SK-N-SH treated with all-trans-retinoic acid at 6 μM for 48 hours (cell line): Measurements from ENCODE around the gene TMOD4.
A peak's percentile ranks its signal among the peaks of the same experiment; 100 is the strongest.

Source experiments
- ATAC-seq: fragments of 200-7000 bp; cut with Tn5 transposase; 3 replicates; pipeline ENCODE4 v1.9.1; 2020; ENCODE audit warnings: mild to moderate bottlenecking, moderate library complexity
- ARNTL ChIP-seq: fragments of 450-650 bp; formaldehyde crosslinking; IDR thresholded peaks from 2 replicates; pipeline ENCODE4 v1.5.0; 2020; ENCODE audit warnings: low read depth, mild to moderate bottlenecking, moderate library complexity, borderline replicate concordance
- BACH2 ChIP-seq: fragments of 250-450 bp; sonication (Bioruptor Pico); IDR thresholded peaks from 2 replicates; pipeline ENCODE4 v1.9.0; 2021; ENCODE audit warnings: mild to moderate bottlenecking, borderline replicate concordance
- CREB5 ChIP-seq: fragments of 250-450 bp; sonication (Bioruptor Pico); IDR thresholded peaks from 2 replicates; pipeline ENCODE4 v1.5.1; 2020; ENCODE audit warnings: low read depth, mild to moderate bottlenecking, moderate library complexity
- CSDC2 ChIP-seq: fragments of 250-450 bp; sonication (Bioruptor Pico); IDR thresholded peaks from 2 replicates; pipeline ENCODE4 v1.5.0; 2020; ENCODE audit warnings: mild to moderate bottlenecking, moderate library complexity
- CSRNP3 ChIP-seq: fragments of 250-450 bp; sonication (Bioruptor Pico); IDR thresholded peaks from 2 replicates; pipeline ENCODE4 v1.5.1; 2021; ENCODE audit warnings: mild to moderate bottlenecking, moderate library complexity
- ESRRG ChIP-seq: fragments of 250-450 bp; sonication (Bioruptor Pico); IDR thresholded peaks from 2 replicates; pipeline ENCODE4 v1.6.1; 2021; ENCODE audit warnings: mild to moderate bottlenecking
- GLIS3 ChIP-seq: fragments of 250-450 bp; sonication (Bioruptor Pico); IDR thresholded peaks from 2 replicates; pipeline ENCODE4 v1.5.0; 2020; ENCODE audit warnings: mild to moderate bottlenecking, moderate library complexity
- ISL1 ChIP-seq: fragments of 250-450 bp; sonication (Bioruptor Pico); IDR thresholded peaks from 2 replicates; pipeline ENCODE4 v2.1.2; 2022; ENCODE audit warnings: mild to moderate bottlenecking, moderate library complexity
- OSR1 ChIP-seq: fragments of 250-450 bp; sonication (Bioruptor Pico); IDR thresholded peaks from 2 replicates; pipeline ENCODE4 v1.8.0; 2022; ENCODE audit warnings: moderate library complexity, mild to moderate bottlenecking, inconsistent platforms
- POU6F1 ChIP-seq: fragments of 250-450 bp; sonication (Bioruptor Pico); IDR thresholded peaks from 2 replicates; pipeline ENCODE4 v1.8.0; 2021; ENCODE audit warnings: low read depth, mild to moderate bottlenecking, moderate library complexity, borderline replicate concordance
- PPARA ChIP-seq: fragments of 250-450 bp; sonication (Bioruptor Pico); IDR thresholded peaks from 2 replicates; pipeline ENCODE4 v1.5.0; 2020; ENCODE audit warnings: mild to moderate bottlenecking, borderline replicate concordance
- RARB ChIP-seq: fragments of 250-450 bp; sonication (Bioruptor Pico); IDR thresholded peaks from 2 replicates; pipeline ENCODE4 v1.8.0; 2021; ENCODE audit warnings: mild to moderate bottlenecking, moderate library complexity
- SNAI2 ChIP-seq: fragments of 250-450 bp; sonication (Bioruptor Pico); IDR thresholded peaks from 2 replicates; pipeline ENCODE4 v1.5.0; 2020; ENCODE audit warnings: mild to moderate bottlenecking, moderate library complexity
- TCF4 ChIP-seq: fragments of 250-450 bp; sonication (Bioruptor Pico); IDR thresholded peaks from 2 replicates; pipeline ENCODE4 v1.8.0; 2021; ENCODE audit warnings: mild to moderate bottlenecking, moderate library complexity, borderline replicate concordance
- TOX ChIP-seq: fragments of 250-450 bp; sonication (Bioruptor Pico); IDR thresholded peaks from 2 replicates; pipeline ENCODE4 v1.8.0; 2021; ENCODE audit warnings: mild to moderate bottlenecking, moderate library complexity, borderline replicate concordance
- ZC3H10 ChIP-seq: fragments of 250-450 bp; sonication (Bioruptor Pico); IDR thresholded peaks from 2 replicates; pipeline ENCODE4 v1.5.1; 2021; ENCODE audit warnings: mild to moderate bottlenecking, moderate library complexity
- ZFP3 ChIP-seq: fragments of 250-450 bp; sonication (Bioruptor Pico); IDR thresholded peaks from 2 replicates; pipeline ENCODE4 v1.5.0; 2020; ENCODE audit warnings: mild to moderate bottlenecking, moderate library complexity
- ZFP30 ChIP-seq: fragments of 450-650 bp; formaldehyde crosslinking; IDR thresholded peaks from 2 replicates; pipeline ENCODE4 v1.5.0; 2022; ENCODE audit warnings: mild to moderate bottlenecking, moderate library complexity
- ZNF565 ChIP-seq: fragments of 450-650 bp; formaldehyde crosslinking; conservative IDR thresholded peaks from 2 replicates; pipeline ENCODE4 v1.5.0; 2020; ENCODE audit warnings: low read depth, mild to moderate bottlenecking, moderate library complexity
- ZNF70 ChIP-seq: fragments of 450-650 bp; formaldehyde crosslinking; IDR thresholded peaks from 2 replicates; pipeline ENCODE4 v1.5.0; 2020; ENCODE audit warnings: mild to moderate bottlenecking, moderate library complexity
- ZNF8 ChIP-seq: fragments of 450-650 bp; formaldehyde crosslinking; IDR thresholded peaks from 2 replicates; pipeline ENCODE4 v1.5.0; 2020; ENCODE audit warnings: mild to moderate bottlenecking, moderate library complexity
- TF ChIP-seq, protein P1 (sequence below): fragments of 250-450 bp; sonication (Bioruptor Pico); IDR thresholded peaks from 2 replicates; pipeline ENCODE4 v1.5.0; 2020; ENCODE audit warnings: mild to moderate bottlenecking, moderate library complexity
- TF ChIP-seq, protein P2 (sequence below): fragments of 250-450 bp; sonication (Bioruptor Pico); IDR thresholded peaks from 2 replicates; pipeline ENCODE4 v1.8.0; 2020; ENCODE audit warnings: mild to moderate bottlenecking, moderate library complexity, borderline replicate concordance

TMOD4 gene

DNA sequence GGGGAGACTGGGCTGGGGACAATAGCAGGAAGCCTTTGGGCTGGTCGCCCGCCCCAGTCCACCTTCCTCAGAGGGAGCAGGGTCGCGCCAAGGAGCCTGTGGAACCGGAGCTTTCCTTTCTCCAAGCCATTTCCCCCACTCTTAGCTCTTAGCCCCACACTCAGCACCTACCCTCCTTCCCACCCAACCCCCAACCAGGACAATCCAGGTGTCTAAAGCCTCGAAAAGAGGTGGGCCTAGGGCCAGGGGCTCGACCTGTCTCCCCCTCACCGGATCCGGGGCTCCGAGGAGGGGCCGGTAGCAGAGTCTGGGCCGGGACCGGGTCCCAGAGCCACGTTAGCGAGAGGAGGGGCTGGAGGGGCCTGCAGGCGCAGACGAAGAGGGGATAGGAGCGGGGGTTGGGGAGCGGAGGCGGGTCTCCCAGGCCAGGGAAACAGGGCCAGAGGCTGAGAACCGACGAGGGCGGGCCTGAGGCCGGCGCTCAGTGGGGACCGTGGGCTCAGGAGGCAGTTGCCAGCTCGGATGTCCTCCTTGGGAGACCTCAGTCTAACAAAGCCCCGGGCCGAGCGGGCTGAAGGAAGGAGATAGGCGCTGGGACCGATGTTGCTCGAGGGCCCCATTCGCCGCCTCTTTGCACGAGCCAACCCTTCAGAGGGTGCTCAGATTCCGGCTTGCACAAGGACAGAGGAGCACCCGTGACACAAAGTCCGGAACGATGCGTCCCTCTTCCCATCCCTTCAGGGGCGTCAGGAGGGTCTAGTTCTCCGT is 30.3 kb downstream of the TMOD4 start:
- peak; percentile 34 for ATAC-seq
- TF ChIP-seq TOX (CRISPR knock-in tag) (no peak), ZNF565 (CRISPR knock-in tag) (no peak), ZNF70 (CRISPR knock-in tag) (no peak), OSR1 (CRISPR knock-in tag) (no peak), CSDC2 (no peak), ESRRG (CRISPR knock-in tag) (no peak), BACH2 (CRISPR knock-in tag) (no peak), GLIS3 (CRISPR knock-in tag) (no peak), ZC3H10 (CRISPR knock-in tag) (no peak), ZNF8 (CRISPR knock-in tag) (no peak), ARNTL (CRISPR knock-in tag) (no peak), ISL1 (CRISPR knock-in tag) (no peak), TCF4 (CRISPR knock-in tag) (no peak), SNAI2 (CRISPR knock-in tag) (no peak), POU6F1 (CRISPR knock-in tag) (no peak), CREB5 (CRISPR knock-in tag) (no peak)
- TF ChIP-seq, protein P1, sequence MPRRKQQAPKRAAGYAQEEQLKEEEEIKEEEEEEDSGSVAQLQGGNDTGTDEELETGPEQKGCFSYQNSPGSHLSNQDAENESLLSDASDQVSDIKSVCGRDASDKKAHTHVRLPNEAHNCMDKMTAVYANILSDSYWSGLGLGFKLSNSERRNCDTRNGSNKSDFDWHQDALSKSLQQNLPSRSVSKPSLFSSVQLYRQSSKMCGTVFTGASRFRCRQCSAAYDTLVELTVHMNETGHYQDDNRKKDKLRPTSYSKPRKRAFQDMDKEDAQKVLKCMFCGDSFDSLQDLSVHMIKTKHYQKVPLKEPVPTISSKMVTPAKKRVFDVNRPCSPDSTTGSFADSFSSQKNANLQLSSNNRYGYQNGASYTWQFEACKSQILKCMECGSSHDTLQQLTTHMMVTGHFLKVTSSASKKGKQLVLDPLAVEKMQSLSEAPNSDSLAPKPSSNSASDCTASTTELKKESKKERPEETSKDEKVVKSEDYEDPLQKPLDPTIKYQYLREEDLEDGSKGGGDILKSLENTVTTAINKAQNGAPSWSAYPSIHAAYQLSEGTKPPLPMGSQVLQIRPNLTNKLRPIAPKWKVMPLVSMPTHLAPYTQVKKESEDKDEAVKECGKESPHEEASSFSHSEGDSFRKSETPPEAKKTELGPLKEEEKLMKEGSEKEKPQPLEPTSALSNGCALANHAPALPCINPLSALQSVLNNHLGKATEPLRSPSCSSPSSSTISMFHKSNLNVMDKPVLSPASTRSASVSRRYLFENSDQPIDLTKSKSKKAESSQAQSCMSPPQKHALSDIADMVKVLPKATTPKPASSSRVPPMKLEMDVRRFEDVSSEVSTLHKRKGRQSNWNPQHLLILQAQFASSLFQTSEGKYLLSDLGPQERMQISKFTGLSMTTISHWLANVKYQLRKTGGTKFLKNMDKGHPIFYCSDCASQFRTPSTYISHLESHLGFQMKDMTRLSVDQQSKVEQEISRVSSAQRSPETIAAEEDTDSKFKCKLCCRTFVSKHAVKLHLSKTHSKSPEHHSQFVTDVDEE (CRISPR knock-in tag), result no peak

DNA sequence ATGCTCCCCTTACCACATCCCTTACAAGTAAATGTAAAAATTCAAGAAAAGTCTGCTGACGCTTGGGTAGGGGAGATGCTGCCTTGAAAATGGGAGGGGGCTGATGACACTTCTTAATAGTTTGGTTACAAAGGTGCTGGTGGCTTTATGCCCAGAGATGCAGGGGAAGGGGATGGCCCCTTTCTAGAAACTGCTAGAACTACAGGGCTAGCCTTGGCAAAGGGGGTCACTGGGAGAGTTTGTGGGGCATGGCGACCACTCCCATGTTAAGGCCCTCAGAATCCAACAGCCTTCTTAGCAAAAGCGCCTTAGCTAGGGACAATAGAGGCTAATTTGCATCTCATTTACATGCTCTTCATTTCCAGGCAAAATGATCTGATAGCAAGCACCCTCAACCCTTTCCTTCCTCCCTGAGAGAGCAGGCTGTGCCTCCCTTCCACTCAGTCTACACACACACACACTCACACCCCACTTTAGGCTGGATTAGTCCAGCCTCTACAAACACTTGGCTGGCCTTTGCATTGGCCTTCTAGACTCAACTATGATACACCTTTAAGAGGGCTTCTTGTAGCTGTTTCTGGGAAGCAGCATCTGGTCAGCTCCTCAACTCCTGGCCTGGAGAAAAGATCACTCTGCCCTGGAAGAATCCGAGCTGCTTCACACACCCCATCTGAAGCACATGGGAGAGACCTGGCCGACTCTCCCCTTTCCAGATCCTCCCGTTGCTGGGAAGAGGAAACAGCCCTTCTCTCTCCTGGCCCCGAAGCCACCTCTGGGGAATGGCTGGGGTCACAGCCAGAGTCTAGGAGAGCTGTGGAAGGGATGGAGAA is 31.1 kb downstream of the TMOD4 start:
- no peak for ATAC-seq
- TF ChIP-seq TOX (CRISPR knock-in tag) (no peak), TCF4 (CRISPR knock-in tag) (no peak), PPARA (CRISPR knock-in tag) (no peak), SNAI2 (CRISPR knock-in tag) (no peak), ZNF565 (CRISPR knock-in tag) (no peak), ESRRG (CRISPR knock-in tag) (no peak), OSR1 (CRISPR knock-in tag) (no peak), RARB (no peak), ZFP30 (CRISPR knock-in tag) (no peak), ZFP3 (CRISPR knock-in tag) (no peak), ZNF70 (CRISPR knock-in tag) (no peak), ZC3H10 (CRISPR knock-in tag) (no peak), CSRNP3 (no peak)
- TF ChIP-seq, protein P2, sequence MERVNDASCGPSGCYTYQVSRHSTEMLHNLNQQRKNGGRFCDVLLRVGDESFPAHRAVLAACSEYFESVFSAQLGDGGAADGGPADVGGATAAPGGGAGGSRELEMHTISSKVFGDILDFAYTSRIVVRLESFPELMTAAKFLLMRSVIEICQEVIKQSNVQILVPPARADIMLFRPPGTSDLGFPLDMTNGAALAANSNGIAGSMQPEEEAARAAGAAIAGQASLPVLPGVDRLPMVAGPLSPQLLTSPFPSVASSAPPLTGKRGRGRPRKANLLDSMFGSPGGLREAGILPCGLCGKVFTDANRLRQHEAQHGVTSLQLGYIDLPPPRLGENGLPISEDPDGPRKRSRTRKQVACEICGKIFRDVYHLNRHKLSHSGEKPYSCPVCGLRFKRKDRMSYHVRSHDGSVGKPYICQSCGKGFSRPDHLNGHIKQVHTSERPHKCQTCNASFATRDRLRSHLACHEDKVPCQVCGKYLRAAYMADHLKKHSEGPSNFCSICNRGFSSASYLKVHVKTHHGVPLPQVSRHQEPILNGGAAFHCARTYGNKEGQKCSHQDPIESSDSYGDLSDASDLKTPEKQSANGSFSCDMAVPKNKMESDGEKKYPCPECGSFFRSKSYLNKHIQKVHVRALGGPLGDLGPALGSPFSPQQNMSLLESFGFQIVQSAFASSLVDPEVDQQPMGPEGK, result no peak
